Measurements from ENCODE around the gene RUFY4. TPM values are rescaled to one million over a fixed set of nuclear protein-coding genes. Genes with fewer than 3 reads are reported as not detected.

The RUFY4 gene
- total and polyA plus RNA-seq, 2 donors (not counting 3 experiments of a cell fraction or from before 2014, with no cell fraction given), result not detected

DNA sequence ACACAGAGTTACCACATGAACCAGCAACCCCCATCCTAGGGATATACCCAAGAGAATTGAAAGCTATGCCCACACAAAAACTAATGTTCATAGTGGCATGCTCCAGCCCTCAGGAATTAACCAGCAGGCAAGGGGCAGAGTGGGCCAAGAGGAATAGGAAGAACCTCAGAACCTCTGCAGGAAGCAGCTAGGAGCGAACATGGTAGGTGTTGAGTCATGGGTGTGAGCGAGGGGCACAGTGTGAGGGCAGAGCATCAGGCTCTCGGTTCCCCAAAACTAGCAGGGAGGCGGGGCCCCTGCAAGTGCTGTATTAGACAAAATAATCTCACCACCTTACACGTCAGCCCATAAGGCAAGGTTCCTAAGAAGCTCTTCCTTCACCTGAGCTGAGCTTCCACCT, 5.6 kb upstream of the RUFY4 start:
- no peaks in the 10 kb centered on the region for H4K20me1 ChIP-seq (replicated peaks; ENCODE audit: control insufficient read depth, extremely low read depth, insufficient read depth, low read length)
- CTCF ChIA-PET, result interaction anchor here (0.6 to 1.7 kb wide), 4 partner anchors 10 to 281 kb away, joined by 3 to 5 read pairs (median 4); no protein-coding TSS in a partner anchor
- no peak overlapping the region for H3K9ac ChIP-seq (replicated peaks; ENCODE audit: extremely low read depth, insufficient read depth, low read length)
- H3K4me3 ChIP-seq (replicated peaks in 1 of 3; ENCODE audit: insufficient read depth in 1 of 3, low read depth in 1 of 3, low read length in 3 of 3), result no peak overlapping the region
- POLR2A ChIA-PET, result no interaction called here
- H3K9me3 ChIP-seq (replicated peaks; ENCODE audit: control insufficient read depth, insufficient read depth, low read length), result no peaks in the 10 kb centered on the region
- H3K79me2 ChIP-seq (ENCODE audit: control insufficient read depth, insufficient read depth, low read length), result no peaks in the 10 kb centered on the region
- H2AFZ ChIP-seq (ENCODE audit: low read depth, low read length), result no peak overlapping the region
- no peak for TF ChIP-seq EZH2 (IDR thresholded peaks at IDR 0.05; ENCODE audit: borderline replicate concordance, low read depth, low read length, severe bottlenecking)
- no peak for TF ChIP-seq JUN (IDR thresholded peaks at IDR 0.05; ENCODE audit: borderline replicate concordance, insufficient read depth, insufficient read length, low read depth)
- no peaks in the 10 kb centered on the region for H3K9me1 ChIP-seq (replicated peaks; ENCODE audit: control insufficient read depth, extremely low read depth, insufficient read depth, low read length)
- FAIRE-seq (no peak), DNase-seq (ENCODE audit: low read depth, low spot score) (no peak)
- H3K36me3 ChIP-seq (ENCODE audit: control insufficient read depth in 2 of 2, extremely low read depth in 1 of 2, insufficient read depth in 2 of 2, low read length in 2 of 2), result no peaks in the 10 kb centered on the region
- H3K27me3 ChIP-seq (ENCODE audit: control insufficient read depth in 2 of 2, insufficient read depth in 2 of 2, low read length in 2 of 2), result peaks cover 7 to 12% of the 10 kb centered on the region in 2 experiments
- H3K4me1 ChIP-seq (ENCODE audit: control insufficient read depth, extremely low read depth, insufficient read depth, low read length), result no peaks in the 10 kb centered on the region
- BruUV-seq (replicated peaks), result no TSS peak
- dilution Hi-C loops (cut with MboI; ENCODE audit: extremely low pct_ligation_motif_present, low sequenced_read_pairs), result no loop called here
- H3K4me2 ChIP-seq (ENCODE audit: insufficient read depth, low read length), result no peak overlapping the region
- H3K27ac ChIP-seq (ENCODE audit: insufficient read depth, low read depth, low read length), result no peak overlapping the region
- intact Hi-C loops (cut with micrococcal nuclease), result no loop called here

DNA sequence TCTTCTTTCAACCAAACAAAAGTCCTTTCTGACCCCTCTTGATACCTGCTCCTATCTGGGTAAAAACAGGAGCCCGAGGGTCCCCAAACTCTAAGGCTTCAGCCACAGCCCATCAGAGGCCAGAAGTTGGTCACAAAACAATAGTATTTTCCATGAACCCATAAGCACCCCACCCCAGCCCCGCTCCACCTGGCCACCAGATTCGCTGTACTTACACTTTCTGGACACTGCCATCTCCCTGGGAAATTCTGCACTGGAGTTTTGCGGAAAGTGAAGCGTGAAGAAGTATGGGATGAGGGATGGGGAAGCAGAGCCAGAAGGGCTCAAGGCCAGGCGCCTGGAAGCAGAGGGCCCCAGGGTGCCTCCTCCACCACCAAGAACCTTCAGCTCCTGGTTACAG, 5.2 kb upstream of the RUFY4 start:
- CTCF ChIA-PET, result interaction anchor here (0.6 to 1.7 kb wide), 3 partner anchors 10 to 281 kb away, joined by 3 to 5 read pairs (median 4); no protein-coding TSS in a partner anchor
- Histone ChIP-seq H3K27ac (ENCODE audit: insufficient read depth, low read depth, low read length) (no peak overlapping the region), H4K20me1 (replicated peaks; ENCODE audit: control insufficient read depth, extremely low read depth, insufficient read depth, low read length) (no peaks in the 10 kb centered on the region), H3K9me3 (replicated peaks; ENCODE audit: control insufficient read depth, insufficient read depth, low read length) (no peaks in the 10 kb centered on the region), H2AFZ (ENCODE audit: low read depth, low read length) (no peak overlapping the region), H3K79me2 (ENCODE audit: control insufficient read depth, insufficient read depth, low read length) (no peaks in the 10 kb centered on the region), H3K4me3 (replicated peaks in 1 of 3; ENCODE audit: insufficient read depth in 1 of 3, low read depth in 1 of 3, low read length in 3 of 3) (no peak overlapping the region), H3K36me3 (ENCODE audit: control insufficient read depth in 2 of 2, extremely low read depth in 1 of 2, insufficient read depth in 2 of 2, low read length in 2 of 2) (no peaks in the 10 kb centered on the region), H3K4me1 (ENCODE audit: control insufficient read depth, extremely low read depth, insufficient read depth, low read length) (no peaks in the 10 kb centered on the region), H3K9me1 (replicated peaks; ENCODE audit: control insufficient read depth, extremely low read depth, insufficient read depth, low read length) (no peaks in the 10 kb centered on the region), H3K9ac (replicated peaks; ENCODE audit: extremely low read depth, insufficient read depth, low read length) (no peak overlapping the region), H3K4me2 (ENCODE audit: insufficient read depth, low read length) (no peak overlapping the region), H3K27me3 (ENCODE audit: control insufficient read depth in 2 of 2, insufficient read depth in 2 of 2, low read length in 2 of 2) (peaks cover 3 to 9% of the 10 kb centered on the region in 2 experiments)
- intact Hi-C loops (cut with micrococcal nuclease) (no loop called here), dilution Hi-C loops (cut with MboI; ENCODE audit: extremely low pct_ligation_motif_present, low sequenced_read_pairs) (no loop called here)
- FAIRE-seq, result no peak
- no peak for DNase-seq (ENCODE audit: low read depth, low spot score)
- BruUV-seq (replicated peaks), result no TSS peak
- POLR2A ChIA-PET, result no interaction called here
- TF ChIP-seq POLR2AphosphoS5 (IDR thresholded peaks at IDR 0.05; ENCODE audit: insufficient read depth, low read depth, low read length) (no peak), FOS (IDR thresholded peaks at IDR 0.05; ENCODE audit: borderline replicate concordance, insufficient read depth, low read length) (no peak), GATA2 (IDR thresholded peaks at IDR 0.05; ENCODE audit: insufficient read depth, insufficient read length, low read depth, low read length) (no peak)
- TF ChIP-seq, protein P1, sequence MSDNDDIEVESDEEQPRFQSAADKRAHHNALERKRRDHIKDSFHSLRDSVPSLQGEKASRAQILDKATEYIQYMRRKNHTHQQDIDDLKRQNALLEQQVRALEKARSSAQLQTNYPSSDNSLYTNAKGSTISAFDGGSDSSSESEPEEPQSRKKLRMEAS (IDR thresholded peaks at IDR 0.05; ENCODE audit: insufficient read depth, insufficient read length), result no peak

Measured in endothelial cell of umbilical vein (primary cell).